IPS-18c (cell line): Measurements from ENCODE around the gene DLG2.

ENCODE experiments used
- H3K4me3 ChIP-seq: 2 replicates; pipeline ENCODE4 v1.7.0; 2013; ENCODE audit warnings: low read depth, mild to moderate bottlenecking, low read length, moderate library complexity; ENCODE audit not compliant: insufficient read depth
- H3K9me3 ChIP-seq: one replicate; pipeline ENCODE4 v1.6.1; 2013; ENCODE audit warnings: mild to moderate bottlenecking, low read length, moderate library complexity; ENCODE audit not compliant: control insufficient read depth, insufficient read depth

DLG2 gene

DNA sequence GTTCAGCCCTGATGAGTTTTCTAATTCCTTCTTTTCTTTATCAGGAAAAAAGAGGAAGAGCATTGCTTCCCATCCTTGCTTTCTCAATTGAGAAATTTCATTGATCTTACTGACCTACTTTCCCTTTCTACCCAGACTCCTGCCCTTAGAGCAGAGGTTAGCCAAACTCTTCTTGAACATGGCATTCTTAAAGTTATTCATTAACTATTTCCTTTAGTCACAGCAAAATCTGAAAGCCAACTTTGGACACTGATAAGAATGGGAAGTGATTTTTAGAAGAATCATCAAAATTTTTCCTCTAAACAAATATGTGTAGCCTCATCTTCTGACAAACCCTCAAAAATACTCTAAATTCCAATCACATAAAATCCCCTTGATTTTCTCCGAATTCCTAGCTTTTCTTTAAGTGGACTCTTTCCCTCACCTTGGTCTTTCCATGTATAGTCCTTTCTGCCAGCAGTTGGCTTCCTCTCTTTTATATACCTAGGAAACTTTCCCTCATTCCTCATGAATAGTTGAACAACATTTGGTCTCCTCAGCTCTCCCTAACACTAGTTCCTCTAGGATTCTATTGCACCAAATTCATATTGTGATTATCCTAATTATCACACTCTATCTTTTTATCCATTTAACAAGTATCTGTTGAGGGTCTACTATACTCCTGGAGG, 1774.2 kb downstream of the DLG2 start:
- Histone ChIP-seq H3K9me3 (no peaks in the 10 kb centered on the region), H3K4me3 (no peak overlapping the region)

DNA sequence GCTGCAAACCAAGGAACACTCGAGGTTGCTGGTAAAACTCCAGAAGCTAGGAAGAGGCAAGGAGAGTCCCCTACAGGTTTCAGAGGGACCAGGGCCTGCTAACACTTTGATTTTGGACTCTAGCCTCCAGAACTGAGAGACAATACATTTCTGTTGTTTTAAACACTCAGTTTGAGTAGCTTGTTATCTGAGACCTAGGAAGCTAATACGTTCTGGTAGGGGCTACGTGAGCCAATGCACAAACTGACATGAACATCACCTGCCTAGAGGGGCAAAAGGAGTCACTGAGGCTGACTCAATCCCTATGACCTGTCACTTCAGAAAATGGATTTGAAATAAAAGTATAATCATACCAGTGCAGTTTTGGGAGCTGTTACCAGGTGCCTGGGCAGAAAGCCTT, 1775.1 kb downstream of the DLG2 start:
- Histone ChIP-seq H3K4me3 (no peak overlapping the region), H3K9me3 (no peaks in the 10 kb centered on the region)

DNA sequence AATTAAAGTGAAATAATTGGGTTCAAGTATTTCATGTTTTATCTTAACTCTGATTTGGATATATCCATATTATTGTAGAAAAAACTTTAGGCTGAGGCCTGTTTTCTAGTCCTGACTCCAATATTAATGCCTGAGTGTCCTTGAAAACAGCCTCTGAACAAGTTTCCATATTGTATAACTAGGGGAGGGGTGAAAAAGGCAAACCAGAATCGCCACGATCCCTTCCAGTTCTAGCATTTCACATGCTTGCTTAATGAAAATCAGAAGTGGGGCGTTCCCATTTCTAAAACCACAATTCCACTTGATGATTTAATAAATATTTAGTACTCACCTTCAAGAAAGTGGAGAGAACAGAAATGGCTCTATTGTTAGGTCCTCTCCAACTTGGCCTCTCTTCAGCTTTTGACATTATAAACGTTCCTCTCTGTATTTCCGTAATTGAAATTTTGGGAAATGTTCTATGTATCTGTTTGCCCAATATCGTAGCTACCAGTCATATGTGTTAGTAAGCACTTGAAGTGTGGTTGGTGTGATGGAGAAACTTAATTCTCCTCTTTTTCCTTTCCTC, 1779.6 kb downstream of the DLG2 start:
- Histone ChIP-seq H3K9me3 (no peaks in the 10 kb centered on the region), H3K4me3 (no peak overlapping the region)

DNA sequence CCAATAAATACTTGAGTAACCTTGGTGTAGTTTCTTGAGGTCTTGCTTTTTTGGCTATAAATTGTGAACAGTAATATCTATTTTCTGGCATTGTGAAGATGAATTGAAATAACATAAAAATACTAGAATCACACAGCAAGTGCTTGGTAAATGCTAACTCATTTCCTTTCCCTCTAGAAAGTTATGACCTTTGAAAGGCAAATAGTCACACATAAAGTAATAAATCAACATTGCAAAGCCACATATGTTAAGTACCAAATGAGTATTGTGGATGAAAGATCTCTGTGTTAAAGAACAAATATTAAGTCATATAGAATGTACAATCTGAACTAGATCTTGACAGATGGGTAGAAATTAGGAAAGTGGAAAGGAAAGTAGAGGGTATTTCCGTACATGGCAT, 1781.3 kb downstream of the DLG2 start:
- Histone ChIP-seq H3K9me3 (no peaks in the 10 kb centered on the region), H3K4me3 (no peak overlapping the region)

DNA sequence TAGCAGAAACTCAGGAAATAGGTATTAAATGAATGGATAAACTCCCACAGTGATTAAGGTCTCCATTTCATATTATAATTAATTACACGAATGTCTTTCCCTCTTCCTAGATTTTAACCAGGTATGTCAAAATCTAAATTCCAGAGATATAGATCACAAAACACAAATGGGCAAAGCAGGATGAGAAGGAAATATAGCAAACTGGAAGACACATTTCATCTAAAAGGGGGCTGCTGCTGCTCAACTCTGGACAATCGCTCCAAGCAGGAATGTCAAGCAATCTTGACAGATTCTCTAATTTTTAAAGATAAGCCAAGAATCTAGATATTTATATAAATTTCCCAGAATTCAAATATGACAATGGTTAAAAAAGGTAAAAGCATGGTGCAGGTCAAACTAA, 1786.8 kb downstream of the DLG2 start:
- Histone ChIP-seq H3K9me3 (no peaks in the 10 kb centered on the region), H3K4me3 (no peak overlapping the region)

DNA sequence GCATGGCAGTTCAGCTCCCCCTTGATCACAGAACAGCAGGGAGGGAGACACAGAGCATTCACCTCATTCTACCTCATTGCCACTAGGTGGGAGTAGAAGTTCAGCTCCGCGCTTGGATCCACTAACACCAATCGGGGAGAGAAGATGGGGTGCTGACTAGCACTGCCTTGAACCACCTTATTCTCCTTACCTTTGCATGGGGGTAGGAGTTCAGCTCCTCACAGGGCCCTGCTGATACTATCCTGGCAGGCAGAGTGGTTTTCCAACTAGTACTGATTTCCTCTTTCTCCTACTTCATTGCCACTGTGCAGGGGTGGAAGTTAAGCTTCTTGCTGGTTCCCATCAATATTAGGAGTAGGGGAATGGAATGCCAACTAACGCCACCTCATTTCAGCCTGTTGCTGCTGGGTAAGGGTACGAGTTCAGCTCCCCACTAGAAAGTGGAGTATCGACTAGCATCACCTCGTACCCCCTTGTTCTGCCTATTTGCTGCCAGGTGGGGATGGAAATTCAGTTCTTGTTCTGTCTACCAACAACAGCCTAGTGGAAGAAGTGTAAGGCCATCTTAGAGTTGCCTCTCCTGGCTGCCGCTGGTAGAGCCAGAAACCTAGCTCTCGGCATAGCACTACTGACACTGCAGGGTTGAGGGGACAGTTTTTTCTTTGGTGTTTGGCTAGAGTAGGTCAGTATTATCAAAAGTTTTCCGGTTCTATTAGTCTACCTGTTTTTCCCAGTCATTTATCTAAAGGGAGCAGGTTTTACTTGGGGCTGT, 1790.1 kb downstream of the DLG2 start:
- no peak overlapping the region for H3K4me3 ChIP-seq

DNA sequence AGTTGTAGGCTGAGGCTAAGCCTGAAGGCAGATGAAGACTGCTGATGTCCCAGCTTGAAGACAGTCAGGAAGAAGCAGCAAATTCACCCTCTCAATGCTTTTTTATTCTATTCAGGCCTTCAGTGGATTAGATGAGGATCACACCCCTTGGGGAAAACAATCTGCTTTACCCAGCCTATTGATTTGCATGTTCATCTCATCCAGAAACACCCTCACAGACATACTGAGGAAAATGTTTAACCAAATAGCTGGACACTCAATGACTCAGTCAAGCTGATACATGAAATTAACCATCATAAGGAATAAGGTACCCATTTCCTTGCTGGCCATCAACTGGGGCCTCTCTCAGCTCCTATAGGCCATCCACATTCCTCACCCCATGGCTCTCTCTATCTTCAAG, 1791.1 kb downstream of the DLG2 start:
- H3K4me3 ChIP-seq = no peak overlapping the region
- no peaks in the 10 kb centered on the region for H3K9me3 ChIP-seq

More for the DNA sequence above, 1790.1 kb downstream of the DLG2 start:
- H3K9me3 ChIP-seq = no peaks in the 10 kb centered on the region

DNA sequence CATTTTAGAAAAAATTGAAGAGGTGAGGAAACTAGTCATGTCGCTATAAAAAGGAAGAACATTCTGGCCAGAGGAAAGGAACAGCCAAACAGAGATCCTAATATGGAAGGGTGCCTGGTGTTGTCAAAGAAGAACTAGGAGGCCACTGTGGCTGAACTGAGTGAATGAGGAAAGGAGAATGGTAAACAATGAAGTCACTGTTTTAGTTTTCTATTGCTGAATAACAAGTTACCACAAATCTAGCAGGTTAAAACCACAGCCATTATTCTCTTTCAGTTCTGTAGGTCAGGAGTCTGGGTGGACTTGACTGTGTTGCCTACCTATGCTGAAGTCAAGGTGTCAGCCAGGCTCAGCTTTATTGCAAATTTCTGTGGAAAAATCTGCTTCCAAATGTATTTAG, 1791.7 kb downstream of the DLG2 start:
- H3K4me3 ChIP-seq = no peak overlapping the region
- H3K9me3 ChIP-seq = no peaks in the 10 kb centered on the region

DNA sequence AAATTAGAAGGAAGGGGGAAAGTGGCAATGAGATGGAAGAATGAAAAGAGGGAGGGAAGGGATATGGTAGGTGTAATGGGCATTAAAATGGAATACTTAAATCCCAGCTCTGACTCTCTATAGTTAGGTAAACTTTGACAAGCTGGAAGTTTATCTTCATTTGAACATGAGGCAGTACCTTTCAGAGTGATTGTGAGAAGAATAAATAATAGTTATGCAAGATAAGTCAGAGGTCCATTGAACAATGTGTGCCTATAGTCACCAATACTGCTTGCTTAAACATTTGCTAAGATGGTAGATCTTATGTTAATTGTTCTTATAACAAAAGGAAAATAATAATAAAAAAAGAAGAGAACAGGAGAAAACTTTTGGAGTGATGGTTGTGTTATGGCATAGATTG, 1795.2 kb downstream of the DLG2 start:
- no peak overlapping the region for H3K4me3 ChIP-seq
- H3K9me3 ChIP-seq = no peaks in the 10 kb centered on the region

DNA sequence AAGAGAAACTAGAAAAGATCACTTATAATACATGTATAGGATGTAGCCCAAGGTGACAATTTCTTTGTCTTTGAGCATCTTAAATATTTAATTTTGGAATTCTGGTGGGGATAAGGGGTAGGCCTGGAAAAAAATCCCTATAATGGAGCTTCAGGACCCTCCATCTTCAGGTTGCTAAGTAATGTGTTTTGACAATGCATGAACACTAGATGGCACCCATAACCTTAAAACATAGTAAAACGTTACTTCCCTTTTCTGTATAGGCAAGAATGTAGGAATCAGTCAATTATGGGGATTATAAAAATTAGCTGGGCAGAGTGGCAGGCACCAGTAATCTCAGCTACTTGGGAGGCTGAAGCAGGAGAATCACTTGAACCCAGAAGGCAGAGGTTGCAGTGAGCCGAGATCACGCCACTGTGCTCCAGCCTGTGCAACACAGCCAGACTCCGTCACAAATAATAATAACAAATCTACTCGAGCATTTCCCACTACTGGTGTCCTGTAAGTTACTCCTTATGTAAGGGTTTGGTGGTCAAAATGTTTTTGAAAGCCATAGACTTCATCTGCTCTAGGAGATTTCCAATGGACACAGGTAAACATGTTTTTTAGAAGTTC, 1799.1 kb downstream of the DLG2 start:
- Histone ChIP-seq H3K9me3 (no peaks in the 10 kb centered on the region), H3K4me3 (no peak overlapping the region)

DNA sequence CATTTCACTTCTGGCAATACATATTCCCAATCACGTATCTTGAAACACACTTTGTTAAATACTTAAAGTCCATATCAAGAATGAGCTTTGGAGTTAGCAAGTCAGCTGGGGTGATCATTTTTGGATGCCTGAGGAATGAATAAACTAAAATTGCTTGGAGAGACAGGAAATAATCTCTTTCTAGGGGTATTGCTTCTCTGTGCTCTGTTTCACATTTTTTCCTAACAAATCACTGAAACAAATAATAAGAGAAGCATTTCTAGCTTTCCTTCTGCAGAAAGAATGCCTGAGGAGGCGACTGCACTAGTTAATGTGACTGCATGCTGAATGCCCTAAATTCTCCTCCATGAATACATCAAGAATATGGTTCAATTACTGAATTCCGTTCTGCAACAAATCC, 1799.6 kb downstream of the DLG2 start:
- Histone ChIP-seq H3K9me3 (no peaks in the 10 kb centered on the region), H3K4me3 (no peak overlapping the region)

DNA sequence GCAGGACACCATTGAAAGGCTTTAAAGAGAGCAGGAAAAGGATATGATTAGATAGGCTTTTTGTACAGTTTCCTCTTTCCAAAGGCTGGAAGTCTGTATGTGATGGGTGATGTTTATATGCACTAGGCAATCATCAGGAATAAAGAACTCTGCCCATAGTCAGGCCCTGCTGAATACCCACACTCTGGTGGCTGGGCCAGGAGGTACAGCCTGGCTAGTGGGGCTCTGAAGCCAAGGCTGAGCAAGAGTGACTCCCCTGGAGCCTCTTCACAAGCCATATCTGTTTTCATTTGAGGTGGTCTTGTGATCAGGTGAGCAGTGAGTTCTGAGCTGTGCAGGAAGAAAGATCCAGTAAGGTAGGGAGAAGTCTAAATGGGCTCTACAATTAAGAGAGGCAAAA, 1801.1 kb downstream of the DLG2 start:
- H3K9me3 ChIP-seq = no peaks in the 10 kb centered on the region
- H3K4me3 ChIP-seq = no peak overlapping the region

DNA sequence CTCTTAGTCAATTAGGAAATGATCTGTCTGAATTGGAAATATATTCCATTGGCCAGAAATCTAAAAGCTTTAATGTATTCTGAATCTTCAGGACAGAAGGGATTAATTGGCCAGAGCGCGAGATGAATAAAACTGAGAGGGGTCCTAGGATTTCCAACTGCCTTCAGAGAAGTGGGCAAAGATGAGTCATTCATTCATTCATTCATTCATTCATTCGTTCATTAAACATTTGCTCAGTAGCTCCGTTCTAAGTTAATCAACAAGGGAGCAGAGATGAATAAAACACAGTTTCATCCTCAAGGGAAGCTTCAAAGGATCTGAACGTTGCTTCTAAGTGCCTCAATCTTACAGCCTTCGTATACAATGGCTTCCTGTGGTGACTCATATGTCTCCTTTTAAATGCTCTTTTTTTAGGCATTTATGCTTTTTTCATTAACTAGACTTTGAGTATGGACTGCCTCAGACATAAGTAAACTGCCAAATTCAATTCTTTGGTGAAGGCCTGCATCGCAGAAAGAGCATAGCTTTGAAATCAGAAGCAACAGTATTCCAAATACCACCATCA, 1803.6 kb downstream of the DLG2 start:
- Histone ChIP-seq H3K4me3 (no peak overlapping the region), H3K9me3 (no peaks in the 10 kb centered on the region)

DNA sequence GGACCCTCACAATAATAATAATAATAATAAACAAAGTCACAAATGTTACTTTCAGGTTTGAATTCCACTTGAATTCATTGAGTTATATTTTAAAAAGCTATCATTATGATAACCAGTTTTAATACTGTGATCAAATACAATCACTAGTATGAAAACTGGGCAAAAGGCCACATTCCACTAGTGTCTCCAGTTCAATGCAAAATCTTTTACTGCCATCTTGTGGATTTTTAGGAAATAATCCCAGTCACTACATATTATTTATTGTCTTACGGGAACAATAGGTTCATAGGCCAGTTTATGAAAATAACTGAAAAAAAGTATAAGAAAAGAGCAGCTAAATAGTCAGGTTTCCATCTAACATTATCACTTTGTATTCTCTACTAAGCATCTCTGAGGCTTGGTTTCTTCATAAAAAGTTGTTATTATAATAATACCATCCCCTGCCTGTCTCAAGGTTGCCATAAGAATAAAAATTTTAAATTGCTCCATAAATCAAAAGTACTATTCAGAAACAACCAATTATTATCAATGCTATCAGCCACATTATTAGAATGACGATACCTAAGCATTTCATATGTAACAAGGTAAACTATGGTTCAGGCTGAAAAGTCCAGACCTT, 1807.1 kb downstream of the DLG2 start:
- no peaks in the 10 kb centered on the region for H3K9me3 ChIP-seq
- H3K4me3 ChIP-seq = no peak overlapping the region

DNA sequence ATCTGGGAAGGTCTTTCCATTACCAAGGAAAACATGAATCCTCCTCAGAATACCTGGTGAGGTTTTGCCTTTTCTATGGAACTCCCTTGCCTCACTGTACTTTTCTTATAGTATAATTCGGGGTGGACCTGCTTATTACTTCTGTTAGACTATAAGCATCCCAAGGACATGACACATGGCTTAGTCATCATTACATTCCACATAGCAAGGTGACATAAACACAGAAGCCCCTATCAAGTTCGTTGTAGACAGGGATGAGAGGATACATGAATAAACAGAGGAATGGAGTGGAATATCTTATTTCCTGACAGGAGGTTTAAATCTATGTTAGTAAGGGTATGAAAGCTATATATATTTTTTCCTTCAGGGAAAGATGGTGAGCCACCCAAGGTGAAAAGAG, 1808.8 kb downstream of the DLG2 start:
- Histone ChIP-seq H3K9me3 (no peaks in the 10 kb centered on the region), H3K4me3 (no peak overlapping the region)

DNA sequence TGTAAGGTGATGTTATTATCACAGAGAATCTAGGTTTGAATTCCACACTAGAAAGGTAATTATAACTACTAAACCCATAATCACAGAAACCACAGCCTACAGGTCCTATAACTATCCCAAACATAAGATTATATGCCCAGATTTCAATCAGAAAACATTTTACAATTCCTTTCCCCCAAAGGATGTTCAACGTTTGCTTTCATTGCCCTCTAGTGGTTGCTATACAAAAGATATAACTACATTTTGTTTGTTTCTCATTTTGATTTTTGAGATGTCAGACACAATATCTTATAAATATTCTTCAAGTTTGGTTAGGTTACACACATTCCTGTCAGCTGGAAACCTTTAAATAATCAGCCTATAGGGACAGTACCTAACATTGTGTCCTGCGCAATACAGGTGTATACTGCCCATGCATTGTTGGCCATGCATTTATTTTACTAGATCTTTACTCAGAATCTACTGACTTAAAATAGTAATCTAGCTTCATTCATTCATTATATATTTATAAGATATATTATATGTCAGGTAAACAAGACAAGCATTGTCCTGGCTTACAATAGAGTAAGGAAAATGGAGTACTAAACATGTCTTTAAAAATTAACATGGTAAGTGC, 1810.5 kb downstream of the DLG2 start:
- H3K4me3 ChIP-seq = no peak overlapping the region
- no peaks in the 10 kb centered on the region for H3K9me3 ChIP-seq

DNA sequence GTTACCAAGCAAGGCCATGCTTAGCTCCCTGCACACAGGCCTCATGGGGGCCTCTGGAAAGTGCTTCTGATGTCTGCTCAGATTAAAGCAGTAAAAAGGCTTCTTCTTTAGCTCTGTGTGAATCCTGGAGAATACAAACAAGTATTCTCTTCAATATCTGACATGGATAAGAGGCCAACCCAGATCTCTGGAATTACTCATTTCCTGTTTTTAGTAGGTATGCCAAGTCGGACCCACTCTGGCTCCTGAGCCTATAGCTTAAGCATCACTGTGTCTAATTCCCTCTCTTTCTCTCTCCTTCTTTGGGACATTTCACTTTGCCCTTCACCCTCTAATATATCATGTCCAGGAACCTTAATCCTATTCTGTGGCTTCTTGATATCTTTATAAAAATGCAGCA, 1811.4 kb downstream of the DLG2 start:
- no peak overlapping the region for H3K4me3 ChIP-seq
- H3K9me3 ChIP-seq = no peaks in the 10 kb centered on the region
